CD14-positive monocyte (primary cell): ENCODE measurements around the gene FKBP5. TPM values are rescaled to one million over a fixed set of nuclear protein-coding genes. Genes with fewer than 3 reads are reported as not detected.

Experiments used
- DNase-seq, 3 donors: peaks; one replicate each; pipeline ENCODE4 v3.0.0-alpha.2; 2011 to 2022
- H2AFZ ChIP-seq: 2 replicates; pipeline ENCODE4 v1.6.0; 2012; ENCODE audit warnings: mild to moderate bottlenecking, low read depth, low read length, inconsistent platforms; ENCODE audit not compliant: insufficient read depth, poor library complexity, severe bottlenecking
- H3K27ac ChIP-seq, 2 donors: 1 replicate in 1 of 2; 2 replicates in 1 of 2; pipeline ENCODE4 v1.5.1; 2012 to 2013; ENCODE audit warnings: low read length in 2 of 2, control low read depth in 1 of 2, inconsistent platforms in 1 of 2, low read depth in 1 of 2, mild to moderate bottlenecking in 1 of 2
- H3K27me3 ChIP-seq, 2 donors: one replicate each; pipeline versions ENCODE4 v1.6.0 to v1.6.1; 2011 to 2013; ENCODE audit warnings: low read length in 2 of 2; ENCODE audit not compliant: control insufficient read depth in 2 of 2, insufficient read depth in 2 of 2
- H3K36me3 ChIP-seq, 2 donors: replicated peaks in 1 of 2; 1 replicate in 1 of 2; 2 replicates in 1 of 2; pipeline versions ENCODE4 v1.5.1 to v1.6.1; 2012 to 2013; ENCODE audit warnings: low read length in 2 of 2, control low read depth in 1 of 2, inconsistent platforms in 1 of 2, mild to moderate bottlenecking in 1 of 2; ENCODE audit not compliant: insufficient read depth in 2 of 2, control insufficient read depth in 1 of 2
- H3K4me1 ChIP-seq, 2 donors: 1 replicate in 1 of 2; 2 replicates in 1 of 2; pipeline versions ENCODE4 v1.5.1 to v1.6.1; 2012 to 2013; ENCODE audit warnings: low read length in 2 of 2, control low read depth in 1 of 2, inconsistent platforms in 1 of 2, mild to moderate bottlenecking in 1 of 2, moderate library complexity in 1 of 2; ENCODE audit not compliant: insufficient read depth in 2 of 2, control insufficient read depth in 1 of 2
- H3K4me2 ChIP-seq: replicated peaks from 2 replicates; pipeline ENCODE3; 2012; ENCODE audit warnings: low read length, moderate library complexity, mild to moderate bottlenecking; ENCODE audit not compliant: poor library complexity, severe bottlenecking; ENCODE audit errors: extremely low read depth
- H3K4me3 ChIP-seq, 3 experiments: fragments of 200-600 bp in 1 of 3; sonication (generic) in 1 of 3; replicated peaks in 1 of 3; 1 replicate in 2 of 3; 2 replicates in 1 of 3; pipeline ENCODE4 v1.5.1; 2011 to 2013; ENCODE audit warnings: low read length in 3 of 3, mild to moderate bottlenecking in 3 of 3, control low read depth in 2 of 3, low read depth in 2 of 3, inconsistent platforms in 1 of 3, moderate library complexity in 1 of 3
- H3K79me2 ChIP-seq: 2 replicates; pipeline ENCODE4 v1.6.0; 2012; ENCODE audit warnings: mild to moderate bottlenecking, control low read depth, inconsistent platforms, low read length, moderate library complexity; ENCODE audit not compliant: insufficient read depth
- H3K9ac ChIP-seq: 2 replicates; pipeline ENCODE4 v1.6.0; 2017; ENCODE audit warnings: low read length, mild to moderate bottlenecking; ENCODE audit not compliant: insufficient read depth, poor library complexity, severe bottlenecking
- H3K9me3 ChIP-seq, 2 donors: replicated peaks in 1 of 2; 1 replicate in 1 of 2; 2 replicates in 1 of 2; pipeline versions ENCODE4 v1.5.1 to v1.6.1; 2012 to 2013; ENCODE audit warnings: low read length in 2 of 2, control low read depth in 1 of 2; ENCODE audit not compliant: control insufficient read depth in 1 of 2, insufficient read depth in 1 of 2
- H4K20me1 ChIP-seq: 2 replicates; pipeline ENCODE4 v1.6.0; 2012; ENCODE audit warnings: mild to moderate bottlenecking, low read length, control low read depth, moderate library complexity; ENCODE audit not compliant: insufficient read depth
- H3K27ac Mint-ChIP-seq, 7 donors: one replicate each; pipeline ENCODE4 v1.8.0; 2020; ENCODE audit warnings: mild to moderate bottlenecking in 7 of 7, mixed read lengths in 7 of 7, moderate library complexity in 6 of 7, inconsistent platforms in 2 of 7
- H3K27me3 Mint-ChIP-seq, 3 donors: one replicate each; pipeline ENCODE4 v1.8.0; 2021 to 2022; ENCODE audit warnings: low read depth in 3 of 3, mild to moderate bottlenecking in 3 of 3, mixed read lengths in 3 of 3, moderate library complexity in 3 of 3, inconsistent platforms in 1 of 3
- H3K36me3 Mint-ChIP-seq, 2 donors: one replicate each; pipeline ENCODE4 v1.8.0; 2020; ENCODE audit warnings: mixed read lengths in 2 of 2, inconsistent platforms in 1 of 2, mild to moderate bottlenecking in 1 of 2
- H3K4me1 Mint-ChIP-seq: one replicate; pipeline ENCODE4 v1.8.0; 2020; ENCODE audit warnings: mild to moderate bottlenecking, mixed read lengths
- H3K4me3 Mint-ChIP-seq, 2 donors: one replicate each; pipeline ENCODE4 v1.8.0; 2020; ENCODE audit warnings: mild to moderate bottlenecking in 2 of 2, mixed read lengths in 2 of 2, moderate library complexity in 1 of 2
- H3K9me3 Mint-ChIP-seq, 7 donors: one replicate each; pipeline ENCODE4 v1.8.0; 2020 to 2022; ENCODE audit warnings: mixed read lengths in 7 of 7, mild to moderate bottlenecking in 6 of 7, moderate library complexity in 6 of 7, inconsistent platforms in 2 of 7
- WGBS: methylation state at CpG from one replicate; pipeline ENCODE4 v1.1.5; 2013; ENCODE audit warnings: missing lambda C conversion rate; ENCODE audit not compliant: insufficient coverage; 5-methylcytosine and 5-hydroxymethylcytosine counted together
- intact Hi-C, 2 donors: fragments of 100-400 bp; cut with micrococcal nuclease; formaldehyde crosslinking; loops; one replicate each; pipeline versions ENCODE4 v1.15.0 to v1.15.1; 2023
- polyA plus RNA-seq, 3 donors: library from polyadenylated mRNA; depleted of rRNA in 1 of 3; unstranded in 2 of 3; stranded (reverse) in 1 of 3; fragments of 300-500 nt in 2 of 3; fragments of >200 nt in 1 of 3; fragmentation: Illumina TruSeq in 2 of 3; gene quantifications; 1 replicate in 2 of 3; 2 replicates in 1 of 3; pipeline ENCODE4 v1.2.3, GENCODE V29; 2012 to 2021
- TF ChIP-seq, protein P1 (sequence below): fragments of 200-600 bp; IDR thresholded peaks from one replicate; pipeline ENCODE4 v1.8.0; 2022; ENCODE audit warnings: antibody characterized with exemption, mild to moderate bottlenecking

The FKBP5 gene
- polyA plus RNA-seq, 3 donors: 20.2 to 58.5 (median 56.9) TPM

DNA sequence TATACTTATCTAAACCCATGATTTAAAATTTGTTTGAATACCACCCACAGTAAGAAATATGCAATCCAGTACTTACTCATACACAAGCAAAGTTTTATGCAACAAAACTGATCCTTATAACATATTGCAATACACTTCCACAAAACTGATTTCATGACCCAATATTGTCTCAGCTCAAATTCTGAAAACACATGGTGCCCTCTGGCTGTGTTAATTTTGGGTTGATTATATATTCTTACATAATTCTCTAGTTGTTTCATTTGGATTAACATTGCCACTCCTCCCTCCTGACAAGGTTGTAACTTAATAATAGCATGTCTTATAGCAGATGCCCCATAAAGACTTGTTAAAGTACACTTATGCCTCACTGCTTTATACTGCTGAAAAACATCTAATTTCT lies 103.1 kb downstream of the FKBP5 start:
- Histone ChIP-seq H3K4me1 (peaks cover 22 to 24% of the 10 kb centered on the region in 2 donors), H3K9me3 (no peaks in the 10 kb centered on the region), H3K4me2 (no peak overlapping the region), H3K27ac (peak overlapping the region in 1 of 2 donors; percentile 76), H3K9ac (no peak overlapping the region), H4K20me1 (peaks cover 72% of the 10 kb centered on the region), H3K4me3 (no peak overlapping the region), H3K79me2 (peaks cover 29% of the 10 kb centered on the region), H2AFZ (no peak overlapping the region), H3K36me3 (peaks cover 41 to 88% of the 10 kb centered on the region in 2 donors), H3K27me3 (no peaks in the 10 kb centered on the region)
- Mint-ChIP-seq H3K4me1 (peaks cover 27% of the 10 kb centered on the region), H3K9me3 (no peaks in the 10 kb centered on the region), H3K27ac (peak overlapping the region in 5 of 7 donors; percentile 6 to 86 (median 57)), H3K27me3 (peaks cover 0 to 3% (median 1%) of the 10 kb centered on the region in 3 donors), H3K36me3 (peaks cover 55 to 75% of the 10 kb centered on the region in 2 donors), H3K4me3 (no peak overlapping the region)
- no peak for DNase-seq
- intact Hi-C loops: loop anchor here in 1 of 2 donors (5.0 to 10.0 kb wide), 2 partner anchors 37 to 99 kb away; partner anchors contain the start of gene FKBP5
- TF ChIP-seq, protein P1, sequence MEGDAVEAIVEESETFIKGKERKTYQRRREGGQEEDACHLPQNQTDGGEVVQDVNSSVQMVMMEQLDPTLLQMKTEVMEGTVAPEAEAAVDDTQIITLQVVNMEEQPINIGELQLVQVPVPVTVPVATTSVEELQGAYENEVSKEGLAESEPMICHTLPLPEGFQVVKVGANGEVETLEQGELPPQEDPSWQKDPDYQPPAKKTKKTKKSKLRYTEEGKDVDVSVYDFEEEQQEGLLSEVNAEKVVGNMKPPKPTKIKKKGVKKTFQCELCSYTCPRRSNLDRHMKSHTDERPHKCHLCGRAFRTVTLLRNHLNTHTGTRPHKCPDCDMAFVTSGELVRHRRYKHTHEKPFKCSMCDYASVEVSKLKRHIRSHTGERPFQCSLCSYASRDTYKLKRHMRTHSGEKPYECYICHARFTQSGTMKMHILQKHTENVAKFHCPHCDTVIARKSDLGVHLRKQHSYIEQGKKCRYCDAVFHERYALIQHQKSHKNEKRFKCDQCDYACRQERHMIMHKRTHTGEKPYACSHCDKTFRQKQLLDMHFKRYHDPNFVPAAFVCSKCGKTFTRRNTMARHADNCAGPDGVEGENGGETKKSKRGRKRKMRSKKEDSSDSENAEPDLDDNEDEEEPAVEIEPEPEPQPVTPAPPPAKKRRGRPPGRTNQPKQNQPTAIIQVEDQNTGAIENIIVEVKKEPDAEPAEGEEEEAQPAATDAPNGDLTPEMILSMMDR: no peak

DNA sequence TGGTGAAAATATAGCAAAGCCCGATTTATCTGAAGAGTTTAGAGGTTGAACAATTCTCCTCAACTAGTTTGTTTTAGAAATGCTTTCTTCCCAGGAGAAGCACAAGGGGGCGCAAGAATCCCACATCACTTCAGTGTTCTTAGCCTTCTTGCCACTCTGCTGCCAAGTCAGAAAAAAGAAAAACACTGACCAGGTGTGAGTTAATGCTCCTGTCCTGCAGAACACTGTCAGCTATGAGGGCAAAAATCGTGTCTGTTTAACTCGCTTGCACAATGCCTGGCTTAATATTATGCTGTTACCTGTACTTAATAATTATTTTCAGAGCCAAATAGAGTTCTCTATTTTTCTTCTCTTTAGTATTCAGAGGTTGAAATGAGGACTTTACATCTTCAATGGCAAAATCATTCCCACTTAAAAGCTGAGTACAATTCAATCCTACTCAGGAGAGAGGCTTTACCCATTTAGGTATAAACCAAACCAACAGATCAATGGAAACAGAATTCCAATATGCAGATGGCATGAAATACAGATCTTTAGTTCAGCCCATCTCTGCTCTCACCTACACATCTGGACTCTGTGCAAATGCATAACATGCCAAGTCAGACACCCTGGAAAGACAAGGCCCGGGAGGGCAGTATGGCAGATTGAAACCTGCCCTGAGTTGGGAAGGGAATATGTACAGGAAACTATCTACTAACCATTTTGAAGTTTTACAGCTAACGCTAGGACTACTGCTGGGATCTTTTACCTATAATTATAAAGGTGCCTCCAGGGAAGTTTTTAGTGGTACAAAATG lies 104.6 kb downstream of the FKBP5 start:
- no CpG with 5 or more reads among the region's 6 CpGs for WGBS
- Histone ChIP-seq H3K27me3 (no peaks in the 10 kb centered on the region), H3K79me2 (peaks cover 22% of the 10 kb centered on the region), H3K9ac (no peak overlapping the region), H3K27ac (no peak overlapping the region), H3K4me1 (peaks cover 22 to 24% of the 10 kb centered on the region in 2 donors), H3K9me3 (no peaks in the 10 kb centered on the region), H3K36me3 (peaks cover 39 to 88% of the 10 kb centered on the region in 2 donors), H4K20me1 (peaks cover 70% of the 10 kb centered on the region), H3K4me2 (no peak overlapping the region), H3K4me3 (no peak overlapping the region), H2AFZ (no peak overlapping the region)
- Mint-ChIP-seq H3K27me3 (no peaks in the 10 kb centered on the region), H3K4me3 (no peak overlapping the region), H3K4me1 (peaks cover 27% of the 10 kb centered on the region), H3K36me3 (peaks cover 46 to 75% of the 10 kb centered on the region in 2 donors), H3K27ac (no peak overlapping the region), H3K9me3 (no peaks in the 10 kb centered on the region)
- TF ChIP-seq, protein P1: peak; percentile 85
- intact Hi-C loops: loop anchor here (1.0 to 10.0 kb wide), 3 partner anchors 101 to 153 kb away; partner anchors contain the start of genes ARMC12 (in 2 of the 2) and FKBP5 (in 1 of the 2)
- DNase-seq: peak; percentile 53 to 66 (median 63)
